Measurements from ENCODE around the gene ALG8.

DNA sequence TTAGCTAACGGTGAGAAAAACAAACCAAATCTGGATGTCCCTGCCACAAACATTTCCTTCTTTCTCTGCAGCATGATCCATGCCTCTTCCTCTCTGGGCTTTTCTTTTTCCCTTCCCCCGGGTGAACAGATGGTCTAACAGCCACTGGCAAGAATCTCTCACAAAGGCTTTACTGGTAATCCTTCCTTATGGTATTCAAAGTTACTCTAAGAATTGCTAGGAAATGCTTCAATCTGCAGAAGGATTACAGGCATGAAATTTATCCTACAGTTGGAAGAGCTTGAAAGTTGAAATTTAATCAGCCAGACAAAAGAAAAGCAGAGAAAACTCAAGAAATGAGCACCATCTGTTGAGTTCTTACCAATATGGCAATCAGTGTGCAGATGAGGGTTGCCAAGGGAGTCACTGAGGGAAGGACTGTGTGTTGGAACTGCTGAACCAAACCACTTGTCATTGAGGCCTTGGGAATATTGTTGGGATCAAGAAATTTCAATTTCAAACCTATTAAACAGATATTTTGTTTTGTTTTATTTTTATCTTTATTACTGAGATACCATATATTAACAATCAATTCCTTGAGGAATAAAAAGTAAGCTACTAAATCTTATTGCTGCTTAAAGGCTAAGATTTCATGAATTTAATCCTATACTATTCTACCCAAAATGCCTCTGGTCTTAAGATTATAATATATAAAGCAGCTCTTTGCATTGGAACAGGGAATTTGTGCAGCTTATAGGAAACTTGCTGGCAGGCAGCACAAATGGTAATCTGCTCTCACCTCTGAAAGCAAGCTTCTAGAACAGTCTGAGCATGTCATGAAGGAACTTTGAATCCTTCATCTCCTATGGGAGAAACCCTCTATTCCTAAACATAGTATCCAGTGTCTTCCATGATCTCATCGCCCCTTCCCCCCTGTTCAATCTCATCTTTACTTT lies 30.1 kb downstream of the ALG8 start:
- TF ChIP-seq, protein P1, sequence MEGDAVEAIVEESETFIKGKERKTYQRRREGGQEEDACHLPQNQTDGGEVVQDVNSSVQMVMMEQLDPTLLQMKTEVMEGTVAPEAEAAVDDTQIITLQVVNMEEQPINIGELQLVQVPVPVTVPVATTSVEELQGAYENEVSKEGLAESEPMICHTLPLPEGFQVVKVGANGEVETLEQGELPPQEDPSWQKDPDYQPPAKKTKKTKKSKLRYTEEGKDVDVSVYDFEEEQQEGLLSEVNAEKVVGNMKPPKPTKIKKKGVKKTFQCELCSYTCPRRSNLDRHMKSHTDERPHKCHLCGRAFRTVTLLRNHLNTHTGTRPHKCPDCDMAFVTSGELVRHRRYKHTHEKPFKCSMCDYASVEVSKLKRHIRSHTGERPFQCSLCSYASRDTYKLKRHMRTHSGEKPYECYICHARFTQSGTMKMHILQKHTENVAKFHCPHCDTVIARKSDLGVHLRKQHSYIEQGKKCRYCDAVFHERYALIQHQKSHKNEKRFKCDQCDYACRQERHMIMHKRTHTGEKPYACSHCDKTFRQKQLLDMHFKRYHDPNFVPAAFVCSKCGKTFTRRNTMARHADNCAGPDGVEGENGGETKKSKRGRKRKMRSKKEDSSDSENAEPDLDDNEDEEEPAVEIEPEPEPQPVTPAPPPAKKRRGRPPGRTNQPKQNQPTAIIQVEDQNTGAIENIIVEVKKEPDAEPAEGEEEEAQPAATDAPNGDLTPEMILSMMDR (IDR thresholded peaks at IDR 0.05): no peak
- TF ChIP-seq POLR2A (IDR thresholded peaks at IDR 0.05): no peak
